ENCODE data around the gene XRCC3. TPM values are rescaled to one million over a fixed set of nuclear protein-coding genes. Genes with fewer than 3 reads are reported as not detected.

The XRCC3 gene
- total and polyA plus RNA-seq, 2 experiments from 2014 or later: 4.0 to 20.3 TPM

GRCh38 chr14:103723748-103724081 lies 8.5 kb upstream of the XRCC3 start:
- in situ Hi-C loops (cut with MboI): no loop called here
- H3K4me2 ChIP-seq (ENCODE audit: unreplicated experiment): no peak overlapping the region
- TF ChIP-seq EZH2 (IDR thresholded peaks at IDR 0.05; ENCODE audit: insufficient read depth, poor library complexity, severe bottlenecking) (no peak), EZH2phosphoT487 (IDR thresholded peaks at IDR 0.05; ENCODE audit: insufficient read depth, low read depth) (no peak)

GRCh38 chr14:103721334-103722120 lies 6.3 kb upstream of the XRCC3 start:
- Histone ChIP-seq H3F3A (ENCODE audit: insufficient read depth) (no peaks in the 10 kb centered on the region), H3K9ac (peak overlapping the region; percentile 27; the same call in 1 of the 2 replicates), H3K27me3 (replicated peaks; ENCODE audit: insufficient read depth) (no peaks in the 10 kb centered on the region), H3K4me3 (no peak overlapping the region), H3K9me3 (ENCODE audit: low read depth) (no peaks in the 10 kb centered on the region), H3K27ac (peak overlapping the region; percentile 56), H3K9me2 (ENCODE audit: insufficient read depth) (no peaks in the 10 kb centered on the region), H3K4me2 (ENCODE audit: unreplicated experiment) (peak overlapping the region; percentile 51), H2AFZ (no peak overlapping the region), H3K36me3 (ENCODE audit: low read depth) (no peaks in the 10 kb centered on the region), H3K79me2 (ENCODE audit: insufficient read depth) (peaks cover 100% of the 10 kb centered on the region), H4K20me1 (ENCODE audit: insufficient read depth) (no peaks in the 10 kb centered on the region; the same call in 1 of the 2 replicates), H3K4me1 (ENCODE audit: insufficient read depth) (peaks cover 41% of the 10 kb centered on the region)
- TF ChIP-seq EZH2 (IDR thresholded peaks at IDR 0.05; ENCODE audit: insufficient read depth, poor library complexity, severe bottlenecking): no peak
- no peak for TF ChIP-seq EZH2phosphoT487 (IDR thresholded peaks at IDR 0.05; ENCODE audit: insufficient read depth, low read depth)
- WGBS, 2 experiments (ENCODE audit: low coverage in 1 of 2, low lambda C conversion rate in 2 of 2, missing lambda C conversion rate in 2 of 2): 74 to 76% methylated on average over 26 of the region's 26 CpGs
- in situ Hi-C loops (cut with MboI): no loop called here
- DNase-seq: peak; percentile 84

More at GRCh38 chr14:103723748-103724081, 8.5 kb upstream of the XRCC3 start:
- Histone ChIP-seq H3K9me2 (ENCODE audit: insufficient read depth) (no peaks in the 10 kb centered on the region), H2AFZ (no peak overlapping the region), H3K27me3 (replicated peaks; ENCODE audit: insufficient read depth) (no peaks in the 10 kb centered on the region), H3K36me3 (ENCODE audit: low read depth) (no peaks in the 10 kb centered on the region), H3K4me3 (no peak overlapping the region), H3K9me3 (ENCODE audit: low read depth) (no peaks in the 10 kb centered on the region), H3K27ac (peak overlapping the region; percentile 23; the same call in 1 of the 2 replicates), H3K9ac (peak overlapping the region; percentile 30; the same call in 1 of the 2 replicates), H3K4me1 (ENCODE audit: insufficient read depth) (peaks cover 31% of the 10 kb centered on the region), H3K79me2 (ENCODE audit: insufficient read depth) (peaks cover 91% of the 10 kb centered on the region), H4K20me1 (ENCODE audit: insufficient read depth) (no peaks in the 10 kb centered on the region; the same call in 1 of the 2 replicates), H3F3A (ENCODE audit: insufficient read depth) (no peaks in the 10 kb centered on the region)
- no peak for DNase-seq
- WGBS, 2 experiments (ENCODE audit: low coverage in 1 of 2, low lambda C conversion rate in 2 of 2, missing lambda C conversion rate in 2 of 2): 61 to 67% methylated on average over 7 of the region's 7 CpGs

DNA sequence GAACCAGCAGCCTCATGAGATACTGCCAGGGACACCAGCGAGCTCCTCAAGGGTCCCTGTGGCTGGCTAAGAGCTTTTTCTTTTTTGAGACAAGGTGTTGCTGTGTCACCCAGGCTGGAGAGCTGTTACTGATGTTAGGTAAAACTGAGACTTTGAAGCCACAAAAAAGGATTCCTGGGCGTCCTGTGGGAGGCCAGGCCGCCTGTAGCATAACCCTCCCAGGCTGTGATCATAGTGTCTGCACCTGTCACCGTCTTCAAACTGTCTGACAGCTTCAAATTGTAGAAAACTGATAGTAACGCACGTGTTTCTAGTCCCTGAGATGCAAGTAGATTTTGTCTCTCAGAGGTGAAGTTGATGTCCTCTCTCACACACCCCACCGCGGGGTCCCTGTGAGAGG lies 4.5 kb upstream of the XRCC3 start:
- Histone ChIP-seq H3K9me3 (ENCODE audit: low read depth) (no peaks in the 10 kb centered on the region), H2AFZ (no peak overlapping the region), H3K9me2 (ENCODE audit: insufficient read depth) (no peaks in the 10 kb centered on the region), H3K27me3 (replicated peaks; ENCODE audit: insufficient read depth) (no peaks in the 10 kb centered on the region), H3K9ac (no peak overlapping the region), H4K20me1 (ENCODE audit: insufficient read depth) (no peaks in the 10 kb centered on the region; the same call in 1 of the 2 replicates), H3K4me3 (no peak overlapping the region), H3K4me1 (ENCODE audit: insufficient read depth) (peaks cover 41% of the 10 kb centered on the region), H3K36me3 (ENCODE audit: low read depth) (no peaks in the 10 kb centered on the region), H3K27ac (no peak overlapping the region), H3K79me2 (ENCODE audit: insufficient read depth) (peaks cover 88% of the 10 kb centered on the region), H3F3A (ENCODE audit: insufficient read depth) (no peaks in the 10 kb centered on the region; the same call in 1 of the 2 replicates), H3K4me2 (ENCODE audit: unreplicated experiment) (no peak overlapping the region)
- DNase-seq: no peak
- TF ChIP-seq EZH2phosphoT487 (IDR thresholded peaks at IDR 0.05; ENCODE audit: insufficient read depth, low read depth): no peak
- no peak for TF ChIP-seq EZH2 (IDR thresholded peaks at IDR 0.05; ENCODE audit: insufficient read depth, poor library complexity, severe bottlenecking)
- WGBS, 2 experiments (ENCODE audit: low coverage in 1 of 2, low lambda C conversion rate in 2 of 2, missing lambda C conversion rate in 2 of 2): 97% methylated on average over 8 of the region's 8 CpGs
- in situ Hi-C loops (cut with MboI): no loop called here

DNA sequence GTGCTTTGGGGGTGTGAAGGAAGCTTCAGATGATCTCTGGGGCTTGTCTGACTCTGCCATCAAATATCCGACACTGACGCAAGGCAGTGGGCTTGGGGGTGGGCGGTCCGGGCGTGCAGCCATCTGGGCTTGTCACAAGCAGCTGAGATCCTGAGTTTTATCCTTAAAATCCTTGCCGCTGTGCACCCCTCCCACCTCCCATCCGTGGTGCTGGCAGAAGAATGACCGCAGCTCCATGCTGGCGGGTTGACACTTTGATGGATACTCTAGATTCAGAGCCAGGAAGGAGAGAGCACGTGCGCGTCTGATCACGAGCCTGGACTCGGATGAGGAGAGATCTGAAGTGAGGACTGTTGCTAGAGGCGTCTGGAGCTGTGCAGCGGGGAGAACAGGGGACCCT lies 3.3 kb upstream of the XRCC3 start:
- Histone ChIP-seq H3K27me3 (replicated peaks; ENCODE audit: insufficient read depth) (no peaks in the 10 kb centered on the region), H3K9ac (no peak overlapping the region), H3K9me2 (ENCODE audit: insufficient read depth) (no peaks in the 10 kb centered on the region), H3F3A (ENCODE audit: insufficient read depth) (peaks cover 12% of the 10 kb centered on the region; the same call in 1 of the 2 replicates), H3K4me1 (ENCODE audit: insufficient read depth) (peaks cover 41% of the 10 kb centered on the region), H3K9me3 (ENCODE audit: low read depth) (no peaks in the 10 kb centered on the region), H4K20me1 (ENCODE audit: insufficient read depth) (no peaks in the 10 kb centered on the region), H3K4me2 (ENCODE audit: unreplicated experiment) (peak overlapping the region; percentile 52), H3K27ac (no peak overlapping the region), H3K36me3 (ENCODE audit: low read depth) (no peaks in the 10 kb centered on the region), H3K79me2 (ENCODE audit: insufficient read depth) (peaks cover 76% of the 10 kb centered on the region), H2AFZ (no peak overlapping the region), H3K4me3 (no peak overlapping the region)
- TF ChIP-seq EZH2 (IDR thresholded peaks at IDR 0.05; ENCODE audit: insufficient read depth, poor library complexity, severe bottlenecking) (no peak), EZH2phosphoT487 (IDR thresholded peaks at IDR 0.05; ENCODE audit: insufficient read depth, low read depth) (no peak)
- in situ Hi-C loops (cut with MboI): no loop called here
- peak; percentile 62 for DNase-seq
- 19 to 25% methylated on average over 16 of the region's 16 CpGs for WGBS, 2 experiments (ENCODE audit: low coverage in 1 of 2, low lambda C conversion rate in 2 of 2, missing lambda C conversion rate in 2 of 2)
